ENCODE measurements around the gene LRRC56. TPM values are rescaled to one million over a fixed set of nuclear protein-coding genes. Genes with fewer than 3 reads are reported as not detected.

LRRC56 gene
- polyA plus RNA-seq, 1 donor (not counting 4 experiments of a cell fraction or from before 2014, with no cell fraction given), result 0.28 TPM

GRCh38 chr11:601573-602245, 64.4 kb downstream of the LRRC56 start:
- Histone ChIP-seq H3K4me1 (ENCODE audit: control insufficient read depth, extremely low read depth, insufficient read depth, low read length) (peaks cover 9% of the 10 kb centered on the region), H3K9me1 (ENCODE audit: control insufficient read depth, extremely low read depth, insufficient read depth, low read length) (no peaks in the 10 kb centered on the region), H3K9me3 (ENCODE audit: control insufficient read depth, low read depth, low read length) (no peaks in the 10 kb centered on the region), H3K9ac (ENCODE audit: control insufficient read depth, extremely low read depth, insufficient read depth, low read length) (no peak overlapping the region), H2AFZ (ENCODE audit: control insufficient read depth, low read length) (no peak overlapping the region), H4K20me1 (ENCODE audit: control insufficient read depth, extremely low read depth, insufficient read depth, low read length) (no peaks in the 10 kb centered on the region), H3K36me3 (ENCODE audit: control insufficient read depth in 2 of 2, extremely low read depth in 1 of 2, insufficient read depth in 2 of 2, low read length in 2 of 2) (peaks cover 47 to 59% of the 10 kb centered on the region in 2 experiments), H3K27me3 (ENCODE audit: control insufficient read depth, extremely low read depth, insufficient read depth, low read length) (no peaks in the 10 kb centered on the region), H3K4me3 (ENCODE audit: control insufficient read depth in 2 of 3, extremely low read depth in 1 of 3, insufficient read depth in 2 of 3, low read depth in 1 of 3, low read length in 3 of 3) (no peak overlapping the region), H3K79me2 (ENCODE audit: control insufficient read depth, insufficient read depth, low read length) (peaks cover 17% of the 10 kb centered on the region), H3K27ac (ENCODE audit: control insufficient read depth, insufficient read depth, low read length) (no peak overlapping the region), H3K4me2 (ENCODE audit: control insufficient read depth, extremely low read depth, insufficient read depth, low read depth, low read length) (no peak overlapping the region)
- FAIRE-seq (no peak), DNase-seq (ENCODE audit: low read depth, low spot score) (no peak)
- dilution Hi-C loops (cut with MboI; ENCODE audit: extremely low pct_ligation_motif_present, low sequenced_read_pairs), result no loop called here
- TF ChIP-seq CTCF (optimal IDR thresholded peaks at IDR 0.05 in 1 of 3, IDR thresholded peaks at IDR 0.05 in 1 of 3, conservative IDR thresholded peaks at IDR 0.05 in 1 of 3; ENCODE audit: extremely low read depth in 1 of 3, insufficient read depth in 2 of 3, low read length in 3 of 3) (no peak), EZH2 (IDR thresholded peaks at IDR 0.05; ENCODE audit: low read length) (no peak)

GRCh38 chr11:603154-603553, 65.8 kb downstream of the LRRC56 start:
- H2AFZ ChIP-seq (ENCODE audit: control insufficient read depth, low read length), result no peak overlapping the region
- no peaks in the 10 kb centered on the region for H3K9me1 ChIP-seq (ENCODE audit: control insufficient read depth, extremely low read depth, insufficient read depth, low read length)
- H3K27ac ChIP-seq (ENCODE audit: control insufficient read depth, insufficient read depth, low read length), result no peak overlapping the region
- no peaks in the 10 kb centered on the region for H3K9me3 ChIP-seq (ENCODE audit: control insufficient read depth, low read depth, low read length)
- DNase-seq (ENCODE audit: low read depth, low spot score) (no peak), FAIRE-seq (no peak)
- no peaks in the 10 kb centered on the region for H4K20me1 ChIP-seq (ENCODE audit: control insufficient read depth, extremely low read depth, insufficient read depth, low read length)
- no peak for TF ChIP-seq CTCF (optimal IDR thresholded peaks at IDR 0.05 in 1 of 3, IDR thresholded peaks at IDR 0.05 in 1 of 3, conservative IDR thresholded peaks at IDR 0.05 in 1 of 3; ENCODE audit: extremely low read depth in 1 of 3, insufficient read depth in 2 of 3, low read length in 3 of 3)
- TF ChIP-seq EZH2 (IDR thresholded peaks at IDR 0.05; ENCODE audit: low read length), result no peak
- no peak overlapping the region for H3K9ac ChIP-seq (ENCODE audit: control insufficient read depth, extremely low read depth, insufficient read depth, low read length)
- no peak overlapping the region for H3K4me3 ChIP-seq (ENCODE audit: control insufficient read depth in 2 of 3, extremely low read depth in 1 of 3, insufficient read depth in 2 of 3, low read depth in 1 of 3, low read length in 3 of 3)
- H3K79me2 ChIP-seq (ENCODE audit: control insufficient read depth, insufficient read depth, low read length), result peaks cover 7% of the 10 kb centered on the region
- dilution Hi-C loops (cut with MboI; ENCODE audit: extremely low pct_ligation_motif_present, low sequenced_read_pairs), result no loop called here
- H3K4me1 ChIP-seq (ENCODE audit: control insufficient read depth, extremely low read depth, insufficient read depth, low read length), result peaks cover 9% of the 10 kb centered on the region
- H3K4me2 ChIP-seq (ENCODE audit: control insufficient read depth, extremely low read depth, insufficient read depth, low read depth, low read length), result no peak overlapping the region
- peaks cover 48 to 61% of the 10 kb centered on the region in 2 experiments for H3K36me3 ChIP-seq (ENCODE audit: control insufficient read depth in 2 of 2, extremely low read depth in 1 of 2, insufficient read depth in 2 of 2, low read length in 2 of 2)
- H3K27me3 ChIP-seq (ENCODE audit: control insufficient read depth, extremely low read depth, insufficient read depth, low read length), result no peaks in the 10 kb centered on the region

Small RNA genes within 50 kb of the gene (small RNA-seq; reads per million reads assigned to genes)
- gene MIR210 (ENCODE audit: insufficient read length in 3 of 3, low read depth in 3 of 3, low replicate concordance in 1 of 3), result 94.6 to 2,783 (median 1,006) reads per million in 3 experiments

Other genes starting within 250 kb of the LRRC56 start
- gene PGGHG, start 248.4 kb upstream of the LRRC56 start, polyA plus RNA-seq, result 4.3 to 12.2 TPM (median 6.2 TPM) in 3 replicates
- gene IFITM5, start 238.0 kb upstream of the LRRC56 start, polyA plus RNA-seq, result not detected in 3 replicates
- 26.9 to 83.0 TPM (median 72.3 TPM) in 3 replicates for gene IFITM2, start 229.7 kb upstream of the LRRC56 start, polyA plus RNA-seq
- 333 to 549 TPM (median 333 TPM) in 3 replicates for gene IFITM1, start 223.5 kb upstream of the LRRC56 start, polyA plus RNA-seq
- 295 to 696 TPM (median 435 TPM) in 3 replicates for gene IFITM3, start 216.7 kb upstream of the LRRC56 start, polyA plus RNA-seq
- 7.3 to 11.5 TPM (median 8.1 TPM) in 3 replicates for gene B4GALNT4, start 168.0 kb upstream of the LRRC56 start, polyA plus RNA-seq
- 125 to 245 TPM (median 127 TPM) in 3 replicates for gene PKP3, start 143.3 kb upstream of the LRRC56 start, polyA plus RNA-seq
- gene SIGIRR, start 122.5 kb upstream of the LRRC56 start, polyA plus RNA-seq, result 1.8 to 3.8 TPM (median 2.4 TPM) in 3 replicates
- 16.1 to 40.2 TPM (median 17.7 TPM) in 3 replicates for gene ANO9, start 95.5 kb upstream of the LRRC56 start, polyA plus RNA-seq
- 21.6 to 36.7 TPM (median 31.7 TPM) in 3 replicates for gene PTDSS2, start 87.2 kb upstream of the LRRC56 start, polyA plus RNA-seq
- 92.0 to 171 TPM (median 108 TPM) in 3 replicates for gene RNH1, start 30.3 kb upstream of the LRRC56 start, polyA plus RNA-seq
- gene HRAS, start 2.0 kb upstream of the LRRC56 start, polyA plus RNA-seq, result 112 to 164 TPM (median 122 TPM) in 3 replicates
- gene LMNTD2, start 23.2 kb downstream of the LRRC56 start, polyA plus RNA-seq, result 0.94 to 1.5 TPM (median 1.2 TPM) in 3 replicates
- gene RASSF7, start 23.4 kb downstream of the LRRC56 start, polyA plus RNA-seq, result 23.1 to 63.6 TPM (median 24.3 TPM) in 3 replicates
- gene PHRF1, start 38.9 kb downstream of the LRRC56 start, polyA plus RNA-seq, result 10.7 to 15.2 TPM (median 13.7 TPM) in 3 replicates
- 7.1 to 10.9 TPM (median 9.5 TPM) in 3 replicates for gene IRF7, start 78.4 kb downstream of the LRRC56 start, polyA plus RNA-seq
- not detected in 3 replicates for gene CDHR5, start 87.4 kb downstream of the LRRC56 start, polyA plus RNA-seq
- gene SCT, start 89.7 kb downstream of the LRRC56 start, polyA plus RNA-seq, result not detected in 3 replicates
- gene DRD4, start 99.7 kb downstream of the LRRC56 start, polyA plus RNA-seq, result not detected in 3 replicates
- gene DEAF1, start 157.7 kb downstream of the LRRC56 start, polyA plus RNA-seq, result 8.1 to 13.1 TPM (median 8.2 TPM) in 3 replicates
- gene TMEM80, start 158.3 kb downstream of the LRRC56 start, polyA plus RNA-seq, result 19.5 to 32.8 TPM (median 29.8 TPM) in 3 replicates
- gene EPS8L2, start 168.7 kb downstream of the LRRC56 start, polyA plus RNA-seq, result 81.4 to 297 TPM (median 114 TPM) in 3 replicates
- 162 to 200 TPM (median 170 TPM) in 3 replicates for gene TALDO1, start 209.9 kb downstream of the LRRC56 start, polyA plus RNA-seq
- gene GATD1, start 240.0 kb downstream of the LRRC56 start, polyA plus RNA-seq, result 24.4 to 48.0 TPM (median 24.6 TPM) in 3 replicates